Neural cell (in vitro differentiated cells): ENCODE results near the gene NKAIN2. TPM values are rescaled to one million over a fixed set of nuclear protein-coding genes. Genes with fewer than 3 reads are reported as not detected.

ENCODE experiments used
- H2AFZ ChIP-seq: fragments of 200-600, 300-800 bp; sonication (generic), shearing (Covaris generic); 2 replicates; pipeline ENCODE4 v1.6.0; 2014; ENCODE audit warnings: low read depth, mild to moderate bottlenecking, antibody characterized with exemption, low read length, moderate library complexity
- H3F3A ChIP-seq: fragments of 200-600 bp; shearing (Covaris generic); 2 replicates; pipeline ENCODE4 v1.6.1; 2016; ENCODE audit warnings: mild to moderate bottlenecking, moderate library complexity, mixed read lengths, antibody characterized with exemption, low read length; ENCODE audit not compliant: insufficient read depth, poor library complexity, severe bottlenecking
- H3K27ac ChIP-seq: fragments of 200-600, 300-800 bp; sonication (generic), shearing (Covaris generic); 2 replicates; pipeline ENCODE4 v1.5.1; 2014; ENCODE audit warnings: mild to moderate bottlenecking, low read length, moderate library complexity
- H3K27me3 ChIP-seq: fragments of 300-800, 200-600 bp; sonication (generic), shearing (Covaris generic); 2 replicates; pipeline ENCODE4 v1.6.0; 2014; ENCODE audit warnings: mild to moderate bottlenecking, low read depth, low read length, moderate library complexity; ENCODE audit not compliant: insufficient read depth
- H3K36me3 ChIP-seq: fragments of 300-800, 200-600 bp; sonication (generic), shearing (Covaris generic); 2 replicates; pipeline ENCODE4 v1.5.1; 2014; ENCODE audit warnings: mild to moderate bottlenecking, antibody characterized with exemption, low read length, moderate library complexity; ENCODE audit not compliant: insufficient read depth
- H3K4me2 ChIP-seq: fragments of 300-800, 200-600 bp; sonication (generic), shearing (Covaris generic); 2 replicates; pipeline ENCODE4 v1.6.0; 2014; ENCODE audit warnings: mild to moderate bottlenecking, low read length
- H3K4me3 ChIP-seq: fragments of 300-800, 200-600 bp; sonication (generic), shearing (Covaris generic); 2 replicates; pipeline ENCODE4 v1.5.1; 2014; ENCODE audit warnings: mild to moderate bottlenecking, low read length, moderate library complexity
- H3K79me2 ChIP-seq: fragments of 200-600 bp; shearing (Covaris generic); replicated peaks from 2 replicates; pipeline ENCODE4 v1.6.0; 2014; ENCODE audit warnings: mild to moderate bottlenecking, low read length, moderate library complexity; ENCODE audit not compliant: insufficient read depth
- H3K9ac ChIP-seq: fragments of 300-800, 200-600 bp; sonication (generic), shearing (Covaris generic); 2 replicates; pipeline ENCODE4 v1.6.1; 2016; ENCODE audit warnings: mild to moderate bottlenecking, low read length, mixed read lengths
- H3K9me2 ChIP-seq: fragments of 200-600 bp; shearing (Covaris generic); 2 replicates; pipeline ENCODE4 v1.6.1; 2016; ENCODE audit warnings: mild to moderate bottlenecking, low read length, mixed read lengths; ENCODE audit not compliant: insufficient read depth
- H3K9me3 ChIP-seq: fragments of 200-600, 300-800 bp; sonication (generic), shearing (Covaris generic); 2 replicates; pipeline ENCODE4 v1.6.1; 2016; ENCODE audit warnings: mild to moderate bottlenecking, mixed run types, low read length, moderate library complexity, mixed read lengths
- H4K20me1 ChIP-seq: fragments of 200-600 bp; shearing (Covaris generic); 2 replicates; pipeline ENCODE4 v1.6.1; 2016; ENCODE audit warnings: mild to moderate bottlenecking, mixed run types; ENCODE audit not compliant: insufficient read depth
- EP300 ChIP-seq: fragments of 450-650 bp; conservative IDR thresholded peaks from 2 replicates; pipeline ENCODE4 v1.6.1; 2014; ENCODE audit warnings: antibody characterized with exemption, mild to moderate bottlenecking, moderate library complexity; ENCODE audit not compliant: poor library complexity, severe bottlenecking
- EZH2 ChIP-seq: fragments of 200-600, 300-800 bp; shearing (Covaris generic), sonication (generic); IDR thresholded peaks from 2 replicates; pipeline ENCODE4 v1.6.1; 2014; ENCODE audit warnings: antibody characterized with exemption, low read length, borderline replicate concordance, mild to moderate bottlenecking; ENCODE audit not compliant: insufficient read depth, poor library complexity, severe bottlenecking
- MXI1 ChIP-seq: fragments of 450-650 bp; conservative IDR thresholded peaks from 2 replicates; pipeline ENCODE4 v1.6.1; 2014; ENCODE audit warnings: antibody characterized with exemption, mild to moderate bottlenecking; ENCODE audit not compliant: poor library complexity, severe bottlenecking
- POLR2AphosphoS5 ChIP-seq: IDR thresholded peaks from 2 replicates; pipeline ENCODE4 v1.6.1; 2012
- RAD21 ChIP-seq: fragments of 450-650 bp; conservative IDR thresholded peaks from 2 replicates; pipeline ENCODE4 v1.6.1; 2014; ENCODE audit warnings: antibody characterized with exemption, mild to moderate bottlenecking, moderate library complexity
- SMC3 ChIP-seq: fragments of 450-650 bp; conservative IDR thresholded peaks from 2 replicates; pipeline ENCODE4 v1.6.1; 2014; ENCODE audit warnings: antibody characterized with exemption, mild to moderate bottlenecking, moderate library complexity; ENCODE audit not compliant: poor library complexity
- TAF1 ChIP-seq: IDR thresholded peaks from 2 replicates; pipeline ENCODE4 v1.6.1; 2012; ENCODE audit warnings: low read depth
- polyA plus RNA-seq: library from polyadenylated mRNA; depleted of rRNA; stranded (reverse); fragments of >200 nt; gene quantifications from 2 replicates; pipeline ENCODE4 v1.2.3, GENCODE V29; 2014
- TF ChIP-seq, protein P1 (sequence below): fragments of 450-650 bp; IDR thresholded peaks from 2 replicates; pipeline ENCODE4 v1.5.1; 2014; ENCODE audit warnings: antibody characterized with exemption, mild to moderate bottlenecking, moderate library complexity; ENCODE audit not compliant: poor library complexity, severe bottlenecking
- TF ChIP-seq, protein P2 (sequence below): IDR thresholded peaks from 2 replicates; pipeline ENCODE4 v1.6.1; 2012; ENCODE audit warnings: borderline replicate concordance

The NKAIN2 gene
- polyA plus RNA-seq, 1 donor from 2014 or later: 23.2 TPM

- peak overlapping the region; percentile 9 for H2AFZ ChIP-seq
- H3K9ac ChIP-seq: no peak overlapping the region
- no peaks in the 10 kb centered on the region for H3K9me2 ChIP-seq
- H4K20me1 ChIP-seq: no peaks in the 10 kb centered on the region
- peak overlapping the region; percentile 30 for H3K4me3 ChIP-seq
- H3K36me3 ChIP-seq: no peaks in the 10 kb centered on the region
- no peak for TF ChIP-seq EP300
- TF ChIP-seq RAD21: peak; percentile 36
- TF ChIP-seq, protein P1, sequence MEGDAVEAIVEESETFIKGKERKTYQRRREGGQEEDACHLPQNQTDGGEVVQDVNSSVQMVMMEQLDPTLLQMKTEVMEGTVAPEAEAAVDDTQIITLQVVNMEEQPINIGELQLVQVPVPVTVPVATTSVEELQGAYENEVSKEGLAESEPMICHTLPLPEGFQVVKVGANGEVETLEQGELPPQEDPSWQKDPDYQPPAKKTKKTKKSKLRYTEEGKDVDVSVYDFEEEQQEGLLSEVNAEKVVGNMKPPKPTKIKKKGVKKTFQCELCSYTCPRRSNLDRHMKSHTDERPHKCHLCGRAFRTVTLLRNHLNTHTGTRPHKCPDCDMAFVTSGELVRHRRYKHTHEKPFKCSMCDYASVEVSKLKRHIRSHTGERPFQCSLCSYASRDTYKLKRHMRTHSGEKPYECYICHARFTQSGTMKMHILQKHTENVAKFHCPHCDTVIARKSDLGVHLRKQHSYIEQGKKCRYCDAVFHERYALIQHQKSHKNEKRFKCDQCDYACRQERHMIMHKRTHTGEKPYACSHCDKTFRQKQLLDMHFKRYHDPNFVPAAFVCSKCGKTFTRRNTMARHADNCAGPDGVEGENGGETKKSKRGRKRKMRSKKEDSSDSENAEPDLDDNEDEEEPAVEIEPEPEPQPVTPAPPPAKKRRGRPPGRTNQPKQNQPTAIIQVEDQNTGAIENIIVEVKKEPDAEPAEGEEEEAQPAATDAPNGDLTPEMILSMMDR: peak; percentile 10
- TF ChIP-seq, protein P2, sequence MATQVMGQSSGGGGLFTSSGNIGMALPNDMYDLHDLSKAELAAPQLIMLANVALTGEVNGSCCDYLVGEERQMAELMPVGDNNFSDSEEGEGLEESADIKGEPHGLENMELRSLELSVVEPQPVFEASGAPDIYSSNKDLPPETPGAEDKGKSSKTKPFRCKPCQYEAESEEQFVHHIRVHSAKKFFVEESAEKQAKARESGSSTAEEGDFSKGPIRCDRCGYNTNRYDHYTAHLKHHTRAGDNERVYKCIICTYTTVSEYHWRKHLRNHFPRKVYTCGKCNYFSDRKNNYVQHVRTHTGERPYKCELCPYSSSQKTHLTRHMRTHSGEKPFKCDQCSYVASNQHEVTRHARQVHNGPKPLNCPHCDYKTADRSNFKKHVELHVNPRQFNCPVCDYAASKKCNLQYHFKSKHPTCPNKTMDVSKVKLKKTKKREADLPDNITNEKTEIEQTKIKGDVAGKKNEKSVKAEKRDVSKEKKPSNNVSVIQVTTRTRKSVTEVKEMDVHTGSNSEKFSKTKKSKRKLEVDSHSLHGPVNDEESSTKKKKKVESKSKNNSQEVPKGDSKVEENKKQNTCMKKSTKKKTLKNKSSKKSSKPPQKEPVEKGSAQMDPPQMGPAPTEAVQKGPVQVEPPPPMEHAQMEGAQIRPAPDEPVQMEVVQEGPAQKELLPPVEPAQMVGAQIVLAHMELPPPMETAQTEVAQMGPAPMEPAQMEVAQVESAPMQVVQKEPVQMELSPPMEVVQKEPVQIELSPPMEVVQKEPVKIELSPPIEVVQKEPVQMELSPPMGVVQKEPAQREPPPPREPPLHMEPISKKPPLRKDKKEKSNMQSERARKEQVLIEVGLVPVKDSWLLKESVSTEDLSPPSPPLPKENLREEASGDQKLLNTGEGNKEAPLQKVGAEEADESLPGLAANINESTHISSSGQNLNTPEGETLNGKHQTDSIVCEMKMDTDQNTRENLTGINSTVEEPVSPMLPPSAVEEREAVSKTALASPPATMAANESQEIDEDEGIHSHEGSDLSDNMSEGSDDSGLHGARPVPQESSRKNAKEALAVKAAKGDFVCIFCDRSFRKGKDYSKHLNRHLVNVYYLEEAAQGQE: peak; percentile 80
- TF ChIP-seq SMC3: peak; percentile 27
- H3K79me2 ChIP-seq: no peaks in the 10 kb centered on the region
- H3K27ac ChIP-seq: peak overlapping the region; percentile 43
- H3K9me3 ChIP-seq: no peaks in the 10 kb centered on the region
- peak overlapping the region; percentile 38 for H3K4me2 ChIP-seq
- no peaks in the 10 kb centered on the region for H3K27me3 ChIP-seq
- H3F3A ChIP-seq: peaks cover 4% of the 10 kb centered on the region
Measured at GRCh38 chr6:124524491-124525200, 721.0 kb downstream of the NKAIN2 start.

DNA sequence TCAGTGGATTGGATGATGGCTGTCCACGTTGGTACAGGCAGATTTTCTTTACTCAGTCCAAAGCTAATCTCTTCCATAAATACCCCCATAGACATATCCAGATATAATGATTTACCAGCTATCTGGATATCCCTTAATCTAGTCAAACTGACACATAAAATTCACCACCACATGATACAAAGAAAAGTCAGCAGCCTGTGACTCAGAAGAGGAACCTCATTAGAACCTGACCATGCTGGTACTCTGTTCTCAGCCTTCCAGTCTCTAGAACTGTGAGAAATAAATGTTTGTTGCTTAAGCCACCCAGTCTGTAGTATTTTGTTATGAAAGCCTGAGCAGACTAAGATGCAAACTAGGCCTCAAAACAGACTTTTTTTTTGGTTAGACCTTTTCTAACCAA, 727.3 kb downstream of the NKAIN2 start:
- Histone ChIP-seq H3K9me2 (no peaks in the 10 kb centered on the region), H3K27ac (no peak overlapping the region), H2AFZ (no peak overlapping the region), H3K79me2 (no peaks in the 10 kb centered on the region), H3F3A (no peaks in the 10 kb centered on the region), H3K36me3 (no peaks in the 10 kb centered on the region), H4K20me1 (no peaks in the 10 kb centered on the region), H3K9me3 (no peaks in the 10 kb centered on the region), H3K4me2 (no peak overlapping the region), H3K9ac (no peak overlapping the region), H3K27me3 (no peaks in the 10 kb centered on the region), H3K4me3 (no peak overlapping the region)
- TF ChIP-seq SMC3: no peak
- TF ChIP-seq EP300: no peak
- no peak for TF ChIP-seq EZH2
- TF ChIP-seq, protein P1: no peak
- no peak for TF ChIP-seq POLR2AphosphoS5
- TF ChIP-seq, protein P2: no peak
- TF ChIP-seq TAF1: no peak
- no peak for TF ChIP-seq MXI1
- no peak for TF ChIP-seq RAD21
